HL-60 (cell line): ENCODE data around the gene SMYD1.

Experiments used
- POLR2AphosphoS5 ChIP-seq: IDR thresholded peaks from 2 replicates; pipeline ENCODE4 v1.6.1; 2012; ENCODE audit warnings: low read depth
- TF ChIP-seq, protein P1 (sequence below): IDR thresholded peaks from one replicate; pipeline ENCODE4 v1.5.1; 2011; ENCODE audit warnings: low read length, control low read depth, inconsistent platforms; ENCODE audit not compliant: insufficient read depth

DNA sequence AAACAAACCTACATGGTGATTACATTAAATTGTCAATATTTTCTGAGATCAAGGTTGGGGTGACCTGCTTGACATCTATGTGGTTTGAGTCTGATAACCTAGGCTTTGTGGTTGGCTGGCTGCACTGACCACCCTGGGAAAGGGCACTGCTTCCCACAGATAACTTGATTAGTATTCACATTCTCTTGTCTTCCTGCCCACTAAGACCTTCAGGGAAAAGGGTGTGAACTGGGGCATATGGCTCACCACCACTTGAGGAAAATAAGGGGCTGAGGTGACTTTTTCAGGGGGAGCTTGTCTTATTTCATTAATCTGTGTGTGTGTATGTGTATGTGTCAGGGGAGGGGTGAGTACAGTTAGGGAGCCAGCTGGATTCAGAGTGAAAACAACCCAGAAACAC lies 1.5 kb downstream of the SMYD1 start:
- TF ChIP-seq, protein P1, sequence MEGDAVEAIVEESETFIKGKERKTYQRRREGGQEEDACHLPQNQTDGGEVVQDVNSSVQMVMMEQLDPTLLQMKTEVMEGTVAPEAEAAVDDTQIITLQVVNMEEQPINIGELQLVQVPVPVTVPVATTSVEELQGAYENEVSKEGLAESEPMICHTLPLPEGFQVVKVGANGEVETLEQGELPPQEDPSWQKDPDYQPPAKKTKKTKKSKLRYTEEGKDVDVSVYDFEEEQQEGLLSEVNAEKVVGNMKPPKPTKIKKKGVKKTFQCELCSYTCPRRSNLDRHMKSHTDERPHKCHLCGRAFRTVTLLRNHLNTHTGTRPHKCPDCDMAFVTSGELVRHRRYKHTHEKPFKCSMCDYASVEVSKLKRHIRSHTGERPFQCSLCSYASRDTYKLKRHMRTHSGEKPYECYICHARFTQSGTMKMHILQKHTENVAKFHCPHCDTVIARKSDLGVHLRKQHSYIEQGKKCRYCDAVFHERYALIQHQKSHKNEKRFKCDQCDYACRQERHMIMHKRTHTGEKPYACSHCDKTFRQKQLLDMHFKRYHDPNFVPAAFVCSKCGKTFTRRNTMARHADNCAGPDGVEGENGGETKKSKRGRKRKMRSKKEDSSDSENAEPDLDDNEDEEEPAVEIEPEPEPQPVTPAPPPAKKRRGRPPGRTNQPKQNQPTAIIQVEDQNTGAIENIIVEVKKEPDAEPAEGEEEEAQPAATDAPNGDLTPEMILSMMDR, result no peak
- TF ChIP-seq POLR2AphosphoS5, result no peak
